SHP77 (cell line): Measurements from ENCODE around the gene NOXA1.

Experiments
- DNase-seq, 2 experiments: peaks; one replicate each; lab custom pipeline; 2025; lab: John Stamatoyannopoulos, UW

The NOXA1 gene

GRCh38 chr9:137454145-137454596, 31.0 kb downstream of the NOXA1 start:
- DNase-seq = no peak

GRCh38 chr9:137454597-137455358, 31.6 kb downstream of the NOXA1 start:
- no peak for DNase-seq

GRCh38 chr9:137455359-137455991, 32.3 kb downstream of the NOXA1 start:
- DNase-seq = no peak

- no peak for DNase-seq
These were observed 33.1 kb downstream of the NOXA1 start for GRCh38 chr9:137456061-137456863.

GRCh38 chr9:137456864-137457405, 33.7 kb downstream of the NOXA1 start:
- no peak for DNase-seq

GRCh38 chr9:137457406-137458193, 34.4 kb downstream of the NOXA1 start:
- DNase-seq = peak in 1 of 2 experiments; percentile 23

- DNase-seq = peak; percentile 43 to 62
These were observed 35.3 kb downstream of the NOXA1 start for GRCh38 chr9:137458194-137459151.

- peak; percentile 85 to 86 for DNase-seq
These were observed 36.0 kb downstream of the NOXA1 start, which contains the start of gene NSMF for GRCh38 chr9:137459152-137459600. Gene NSMF, minus strand, starts transcription at chr9:137459334. Its CDS starts 232 bp downstream, at chr9:137459102.

GRCh38 chr9:137459601-137460362, 36.6 kb downstream of the NOXA1 start:
- DNase-seq = no peak

GRCh38 chr9:137460363-137461315, 37.4 kb downstream of the NOXA1 start:
- no peak for DNase-seq

- DNase-seq = no peak
These were observed 38.1 kb downstream of the NOXA1 start for GRCh38 chr9:137461316-137461662.

- DNase-seq = no peak
These were observed 38.6 kb downstream of the NOXA1 start for GRCh38 chr9:137461663-137462395.

- DNase-seq = no peak
These were observed 39.3 kb downstream of the NOXA1 start for GRCh38 chr9:137462396-137462985.

- DNase-seq = no peak
These were observed 40.1 kb downstream of the NOXA1 start for GRCh38 chr9:137462986-137463930.

GRCh38 chr9:137463931-137464290, 40.7 kb downstream of the NOXA1 start:
- no peak for DNase-seq
